AG10803 (cell line): ENCODE data around the gene SDHB.

Experiments used
- DNase-seq: peaks from one replicate; pipeline ENCODE4 v3.0.0; 2010; ENCODE audit warnings: low read depth
- H3K4me3 ChIP-seq: 2 replicates; pipeline ENCODE4 v1.5.1; 2011; ENCODE audit warnings: mild to moderate bottlenecking, low read length, control low read depth
- TF ChIP-seq, protein P1 (sequence below): conservative IDR thresholded peaks from 2 replicates; pipeline ENCODE4 v1.5.1; 2011; ENCODE audit warnings: mild to moderate bottlenecking, low read length, control low read depth, inconsistent platforms

Gene SDHB

DNA sequence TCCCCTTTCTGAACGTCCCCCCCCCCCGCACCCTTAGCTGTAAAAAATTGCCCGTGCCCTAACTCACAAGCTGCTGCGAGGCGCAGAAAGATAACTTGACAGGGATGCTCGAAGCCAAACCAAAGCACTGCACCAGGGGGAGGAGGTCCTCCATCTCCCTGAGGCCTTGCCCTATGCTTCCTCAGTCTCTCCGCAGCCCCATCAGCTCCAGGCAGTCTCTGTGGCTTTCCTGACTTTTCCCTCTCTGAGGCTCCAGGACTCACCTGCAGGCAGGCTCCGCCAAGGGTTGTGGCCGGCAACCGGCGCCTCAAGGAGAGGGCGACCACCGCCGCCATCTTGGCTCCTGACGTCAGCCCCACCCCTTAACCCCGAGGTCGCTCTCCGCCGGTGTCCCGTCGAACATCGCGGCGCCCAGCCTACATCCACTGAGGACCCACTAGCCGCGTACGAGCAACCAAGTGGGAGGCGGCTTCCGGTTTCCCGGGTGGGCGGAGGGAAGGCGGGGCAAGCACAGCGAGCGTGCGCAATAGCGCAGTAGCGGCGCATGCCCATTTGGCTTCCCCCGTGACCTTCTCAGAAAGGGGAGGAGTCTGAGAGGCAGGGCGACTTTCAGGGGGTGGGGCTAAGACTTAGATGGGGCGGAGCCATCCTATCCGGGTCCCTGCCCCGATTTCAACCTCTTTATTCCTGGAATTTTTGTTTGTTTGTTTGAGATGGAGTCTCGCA, at the start of gene SDHB:
TSS of gene SDHB (minus strand) at position 348 of the 726 bp plus-strand sequence. CDS start at position 335, 13 bp downstream.
- peak within 1 kb of the TSS; percentile 100 for H3K4me3 ChIP-seq
- DNase-seq: peak; percentile 97
- TF ChIP-seq, protein P1, sequence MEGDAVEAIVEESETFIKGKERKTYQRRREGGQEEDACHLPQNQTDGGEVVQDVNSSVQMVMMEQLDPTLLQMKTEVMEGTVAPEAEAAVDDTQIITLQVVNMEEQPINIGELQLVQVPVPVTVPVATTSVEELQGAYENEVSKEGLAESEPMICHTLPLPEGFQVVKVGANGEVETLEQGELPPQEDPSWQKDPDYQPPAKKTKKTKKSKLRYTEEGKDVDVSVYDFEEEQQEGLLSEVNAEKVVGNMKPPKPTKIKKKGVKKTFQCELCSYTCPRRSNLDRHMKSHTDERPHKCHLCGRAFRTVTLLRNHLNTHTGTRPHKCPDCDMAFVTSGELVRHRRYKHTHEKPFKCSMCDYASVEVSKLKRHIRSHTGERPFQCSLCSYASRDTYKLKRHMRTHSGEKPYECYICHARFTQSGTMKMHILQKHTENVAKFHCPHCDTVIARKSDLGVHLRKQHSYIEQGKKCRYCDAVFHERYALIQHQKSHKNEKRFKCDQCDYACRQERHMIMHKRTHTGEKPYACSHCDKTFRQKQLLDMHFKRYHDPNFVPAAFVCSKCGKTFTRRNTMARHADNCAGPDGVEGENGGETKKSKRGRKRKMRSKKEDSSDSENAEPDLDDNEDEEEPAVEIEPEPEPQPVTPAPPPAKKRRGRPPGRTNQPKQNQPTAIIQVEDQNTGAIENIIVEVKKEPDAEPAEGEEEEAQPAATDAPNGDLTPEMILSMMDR: no peak

DNA sequence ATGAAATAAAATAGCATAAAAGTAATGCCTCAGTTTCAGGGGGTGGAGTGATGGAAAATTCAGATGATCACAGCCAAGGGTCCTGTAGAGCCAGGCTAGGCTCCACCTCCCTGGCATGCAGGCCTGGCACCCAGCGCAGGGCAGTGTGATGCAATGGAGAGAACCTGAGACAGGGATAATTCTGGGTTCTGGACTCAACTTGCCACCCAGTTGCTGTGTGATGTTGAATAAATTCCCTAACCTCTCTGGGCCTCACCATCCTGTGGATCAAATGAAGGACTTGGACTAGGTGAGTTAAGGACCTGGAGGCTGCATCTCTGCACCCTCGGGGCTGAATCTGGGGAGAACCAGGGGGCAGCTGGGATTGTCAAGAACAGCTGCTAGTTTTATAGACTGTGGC, 48.4 kb upstream of the SDHB start:
- TF ChIP-seq, protein P1: no peak
- no peak overlapping the region for H3K4me3 ChIP-seq
- DNase-seq: no peak

DNA sequence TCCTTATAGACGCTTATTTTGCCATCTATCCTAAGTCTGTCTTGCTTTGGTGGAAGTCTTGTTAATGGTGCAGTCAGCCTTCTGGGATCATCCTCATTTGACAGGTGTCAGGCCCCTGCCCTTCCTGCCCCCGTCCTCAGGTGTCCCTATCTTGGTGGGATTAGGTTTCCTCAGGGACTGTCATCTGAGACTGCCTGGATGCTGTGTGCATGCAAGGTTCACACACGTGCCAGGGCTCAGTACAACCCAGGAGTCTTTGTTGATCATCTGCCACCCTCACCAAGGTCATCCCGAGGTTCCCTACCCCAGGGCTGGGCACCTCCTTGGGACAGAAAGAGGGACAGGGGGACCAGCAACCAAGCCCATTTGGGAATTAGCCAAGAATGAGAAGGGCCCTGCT, 47.4 kb upstream of the SDHB start:
- TF ChIP-seq, protein P1: no peak
- no peak overlapping the region for H3K4me3 ChIP-seq
- no peak for DNase-seq

DNA sequence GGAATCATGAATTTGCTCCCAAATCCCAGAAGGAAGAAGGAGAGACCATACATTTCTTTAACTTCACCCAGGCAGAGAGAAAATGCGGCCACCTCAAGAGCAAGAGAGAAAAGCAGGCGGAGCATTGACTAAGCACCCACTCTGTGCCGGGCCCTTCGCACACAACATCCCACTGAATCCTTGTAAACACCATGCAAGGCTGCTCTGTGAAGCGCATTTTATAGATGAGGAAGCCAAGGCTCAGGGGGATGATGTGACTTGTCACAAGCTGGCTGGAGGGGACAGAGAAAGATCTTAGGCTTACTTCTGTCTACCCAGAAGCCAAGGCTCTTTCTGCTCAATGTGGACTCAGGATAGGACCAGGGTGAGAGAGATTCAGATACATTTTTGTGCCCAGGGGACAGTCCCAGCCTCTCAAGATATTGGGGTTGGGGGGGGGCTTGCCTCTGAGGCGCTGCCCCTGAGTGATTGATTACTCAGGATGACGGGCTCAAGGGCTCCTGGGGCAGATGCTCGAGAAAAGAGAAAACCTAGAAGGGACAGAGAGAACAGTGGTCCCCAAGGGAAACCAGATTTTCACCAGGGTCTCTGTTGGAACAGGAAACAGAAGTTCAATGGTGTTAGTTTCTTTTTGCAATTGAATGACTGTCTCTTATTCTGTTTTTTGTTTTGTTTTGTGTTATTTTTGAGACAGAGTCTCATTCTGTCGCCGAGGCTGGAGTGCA, 45.9 kb upstream of the SDHB start:
- no peak overlapping the region for H3K4me3 ChIP-seq
- TF ChIP-seq, protein P1: no peak
- no peak for DNase-seq

DNA sequence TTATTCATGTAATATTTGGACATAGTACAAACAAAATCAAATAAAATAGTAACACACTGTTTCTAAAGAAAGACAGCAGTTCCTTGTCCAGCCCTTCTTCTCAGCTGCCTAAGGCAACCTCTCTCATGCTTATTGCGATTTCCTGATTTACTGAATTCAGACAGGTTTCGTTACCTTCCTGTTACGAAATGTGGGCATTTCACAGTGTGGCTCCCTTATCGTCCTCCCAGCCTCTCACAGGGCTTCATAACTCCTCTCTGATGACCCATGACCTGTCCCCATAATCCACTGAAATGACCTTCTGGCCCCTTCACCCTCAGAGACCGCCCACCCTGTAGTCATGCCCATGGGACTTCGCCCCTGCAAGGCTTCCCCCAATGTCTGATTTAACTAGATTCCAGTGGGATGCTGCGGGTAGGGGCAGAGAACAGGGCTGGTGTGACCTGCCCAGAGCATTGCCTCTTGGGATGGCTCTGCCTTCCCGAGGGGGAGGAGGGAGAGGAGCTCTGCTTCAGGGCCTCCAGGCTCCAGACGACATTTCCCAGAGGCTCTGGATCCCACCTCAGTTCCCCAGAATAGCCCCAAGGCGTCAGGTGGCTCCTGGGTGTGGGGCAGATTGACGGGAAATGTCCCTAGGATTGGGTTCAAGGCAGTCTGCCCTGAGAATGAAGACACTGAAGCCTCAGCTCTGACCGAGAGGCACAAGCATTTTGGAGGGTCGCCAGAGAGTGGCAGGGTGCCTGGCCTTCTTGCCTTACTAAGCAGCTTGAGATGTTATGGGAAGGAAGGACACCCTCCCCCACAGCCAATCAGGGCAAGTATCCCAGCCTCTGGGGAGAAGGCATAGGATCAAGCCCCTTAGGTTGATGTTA, 44.9 kb upstream of the SDHB start:
- peak; percentile 55 for DNase-seq
- no peak overlapping the region for H3K4me3 ChIP-seq
- TF ChIP-seq, protein P1: no peak

DNA sequence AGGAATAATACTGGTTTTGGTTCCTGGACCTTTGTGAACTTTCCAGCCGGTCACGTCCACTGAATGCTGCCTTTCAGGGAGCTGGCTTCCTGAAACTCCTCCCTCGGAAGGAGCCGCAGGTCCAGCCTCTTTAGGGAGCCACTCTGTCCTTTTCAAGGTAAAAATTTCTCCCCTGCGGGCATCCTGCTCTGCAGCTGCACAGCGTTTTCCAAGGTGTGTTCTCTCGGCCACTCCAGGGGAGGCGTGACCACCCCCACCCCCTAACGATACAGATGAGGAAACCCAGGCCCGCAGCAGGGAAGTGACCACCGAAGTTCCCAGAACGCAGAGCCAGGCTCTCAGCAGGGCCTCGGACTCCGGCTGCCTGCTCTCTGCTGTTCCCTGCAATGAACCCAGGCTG, 44.0 kb upstream of the SDHB start:
- TF ChIP-seq, protein P1: no peak
- H3K4me3 ChIP-seq: no peak overlapping the region
- DNase-seq: no peak
